SK-N-DZ (cell line): ENCODE measurements around the gene ACOT12.

Experiments used
- DNase-seq: peaks from one replicate; pipeline ENCODE4 v3.0.0-alpha.2; 2015; ENCODE audit warnings: low spot score

ACOT12 gene

GRCh38 chr5:81400375-81400774 is 6.4 kb upstream of the ACOT12 start:
- no peak for DNase-seq

- DNase-seq, result no peak
Measured at GRCh38 chr5:81398741-81399140, 4.8 kb upstream of the ACOT12 start.

- DNase-seq, result no peak
Measured at GRCh38 chr5:81397176-81397575, 3.2 kb upstream of the ACOT12 start.

- peak; percentile 17 for DNase-seq
Measured at GRCh38 chr5:81395262-81395661, 1.3 kb upstream of the ACOT12 start.

GRCh38 chr5:81393430-81393782 is 528 bp downstream of the ACOT12 start:
- no peak for DNase-seq

- DNase-seq, result no peak
Measured at GRCh38 chr5:81389025-81389424, 4.9 kb downstream of the ACOT12 start.

- no peak for DNase-seq
Measured at GRCh38 chr5:81388169-81388568, 5.8 kb downstream of the ACOT12 start.

- DNase-seq, result no peak
Measured at GRCh38 chr5:81383867-81384266, 10.1 kb downstream of the ACOT12 start.

GRCh38 chr5:81371354-81371876 is 22.5 kb downstream of the ACOT12 start:
- no peak for DNase-seq

GRCh38 chr5:81370912-81371311 is 23.0 kb downstream of the ACOT12 start:
- DNase-seq, result no peak

- DNase-seq, result no peak
Measured at GRCh38 chr5:81365541-81365940, 28.4 kb downstream of the ACOT12 start.

- DNase-seq, result no peak
Measured at GRCh38 chr5:81363093-81363871, 30.7 kb downstream of the ACOT12 start.

- DNase-seq, result no peak
Measured at GRCh38 chr5:81361600-81361999, 32.3 kb downstream of the ACOT12 start.

GRCh38 chr5:81360640-81361039 is 33.3 kb downstream of the ACOT12 start:
- no peak for DNase-seq

GRCh38 chr5:81359881-81360280 is 34.1 kb downstream of the ACOT12 start:
- no peak for DNase-seq

GRCh38 chr5:81359108-81359507 is 34.8 kb downstream of the ACOT12 start:
- no peak for DNase-seq

GRCh38 chr5:81355291-81356251 is 38.4 kb downstream of the ACOT12 start:
- no peak for DNase-seq

- no peak for DNase-seq
Measured at GRCh38 chr5:81354093-81354492, 39.8 kb downstream of the ACOT12 start.

GRCh38 chr5:81353189-81353588 is 40.7 kb downstream of the ACOT12 start:
- no peak for DNase-seq

- DNase-seq, result no peak
Measured at GRCh38 chr5:81350507-81350906, 43.4 kb downstream of the ACOT12 start.

- DNase-seq, result no peak
Measured at GRCh38 chr5:81349161-81349560, 44.8 kb downstream of the ACOT12 start.

GRCh38 chr5:81345411-81346003 is 48.4 kb downstream of the ACOT12 start:
- DNase-seq, result no peak
